HepG2 (cell line): ENCODE data around the gene IER2. TPM values are rescaled to one million over a fixed set of nuclear protein-coding genes. Genes with fewer than 3 reads are reported as not detected.

ENCODE experiments used
- BORCS8-MEF2B ChIP-seq: sonication (generic); formaldehyde crosslinking; IDR thresholded peaks from 2 replicates; pipeline ENCODE4 v1.8.0; 2022; ENCODE audit warnings: mild to moderate bottlenecking, missing genetic modification reagents
- ELF4 ChIP-seq: sonication (generic); formaldehyde crosslinking; IDR thresholded peaks from 2 replicates; pipeline ENCODE4 v1.5.0; 2020; ENCODE audit warnings: missing genetic modification reagents, mild to moderate bottlenecking, moderate library complexity, borderline replicate concordance
- FOXO4 ChIP-seq: sonication (generic); formaldehyde crosslinking; conservative IDR thresholded peaks from 2 replicates; pipeline ENCODE4 v1.8.1; 2023; ENCODE audit warnings: missing genetic modification reagents
- GABPB1 ChIP-seq: IDR thresholded peaks from 2 replicates; pipeline ENCODE4 v1.6.1; 2016; ENCODE audit warnings: mild to moderate bottlenecking, missing genetic modification reagents, moderate library complexity, missing compliant biosample characterization
- HDAC2 ChIP-seq: sonication (generic); formaldehyde crosslinking; IDR thresholded peaks from 2 replicates; pipeline ENCODE4 v1.4.0; 2020; ENCODE audit warnings: missing genetic modification reagents
- HNRNPL ChIP-seq: fragments of 200-400 bp; formaldehyde crosslinking; IDR thresholded peaks from 2 replicates; pipeline ENCODE4 v1.6.1; 2017; ENCODE audit warnings: mild to moderate bottlenecking, low read depth, low read length
- ONECUT2 ChIP-seq: sonication (generic); formaldehyde crosslinking; IDR thresholded peaks from 2 replicates; pipeline ENCODE4 v1.4.0; 2020; ENCODE audit warnings: missing genetic modification reagents
- SNAPC5 ChIP-seq: sonication (generic); formaldehyde crosslinking; IDR thresholded peaks from 2 replicates; pipeline ENCODE4 v1.8.1; 2023; ENCODE audit warnings: mild to moderate bottlenecking, missing genetic modification reagents, borderline replicate concordance
- SRY ChIP-seq: sonication (generic); formaldehyde crosslinking; IDR thresholded peaks from 2 replicates; pipeline ENCODE4 v1.8.0; 2022; ENCODE audit warnings: mild to moderate bottlenecking, missing genetic modification reagents
- ZKSCAN1 ChIP-seq: fragments of 150-350 bp; IDR thresholded peaks from 2 replicates; pipeline ENCODE4 v1.6.1; 2014; ENCODE audit warnings: low read length
- ZSCAN29 ChIP-seq: sonication (generic); formaldehyde crosslinking; conservative IDR thresholded peaks from 2 replicates; pipeline ENCODE4 v1.4.0; 2020; ENCODE audit warnings: mild to moderate bottlenecking, missing genetic modification reagents
- polyA plus RNA-seq, 8 experiments: library from polyadenylated mRNA; depleted of rRNA in 3 of 8; stranded (reverse) in 7 of 8; unstranded in 1 of 8; fragments of >200 nt; fragmentation: Illumina TruSeq in 4 of 8; extraction: Trizol in 4 of 8; gene quantifications; 2 replicates each; pipeline versions ENCODE4 v1.2.1 to v1.2.3, GENCODE V29; 2011 to 2016; ENCODE audit warnings: low read depth in 4 of 8, missing spikeins in 1 of 8, mixed read lengths in 1 of 8; ENCODE audit not compliant: insufficient read depth in 1 of 8
- total RNA-seq, 5 experiments: library from RNA; depleted of rRNA; stranded (reverse); fragments of >200 nt; fragmentation: Illumina TruSeq; extraction: Trizol; gene quantifications; 2 replicates each; pipeline ENCODE4 v1.2.3, GENCODE V29; 2016; ENCODE audit warnings: low read depth in 1 of 5
- TF ChIP-seq, protein P1 (sequence below): IDR thresholded peaks from 2 replicates; pipeline ENCODE4 v1.6.1; 2018; ENCODE audit warnings: missing genetic modification reagents
- TF ChIP-seq, protein P2 (sequence below): sonication (generic); formaldehyde crosslinking; IDR thresholded peaks from 2 replicates; pipeline ENCODE4 v1.9.0; 2022; ENCODE audit warnings: missing genetic modification reagents, mild to moderate bottlenecking, borderline replicate concordance
- TF ChIP-seq, protein P3 (sequence below): sonication (generic); formaldehyde crosslinking; conservative IDR thresholded peaks from 2 replicates; pipeline ENCODE4 v1.8.0; 2022; ENCODE audit warnings: mild to moderate bottlenecking, moderate library complexity, missing genetic modification reagents
- TF ChIP-seq, protein P4 (sequence below): sonication (generic); formaldehyde crosslinking; IDR thresholded peaks from 2 replicates; pipeline ENCODE4 v1.4.0; 2020; ENCODE audit warnings: missing genetic modification reagents

The IER2 gene
- total and polyA plus RNA-seq, 2 of the 13 experiments (the other 11 are each of a cell fraction or from before 2014, with no cell fraction given): 10.1 to 14.3 TPM

- TF ChIP-seq SRY (CRISPR knock-in tag) (no peak), BORCS8-MEF2B (peak; percentile 76; the same call in 1 of the 2 replicates), GABPB1 (CRISPR knock-in tag) (no peak), ELF4 (CRISPR knock-in tag) (no peak), ZSCAN29 (CRISPR knock-in tag) (no peak), FOXO4 (CRISPR knock-in tag) (0 out of 2 replicates have a peak, but pooled peaks have one; percentile 85), HDAC2 (peak; percentile 67; the same call in 1 of the 2 replicates), SNAPC5 (CRISPR knock-in tag) (no peak), HNRNPL (no peak), ONECUT2 (CRISPR knock-in tag) (peak; percentile 70; the same call in 1 of the 2 replicates), ZKSCAN1 (0 out of 2 replicates have a peak, but pooled peaks have one; percentile 8)
- TF ChIP-seq, protein P1, sequence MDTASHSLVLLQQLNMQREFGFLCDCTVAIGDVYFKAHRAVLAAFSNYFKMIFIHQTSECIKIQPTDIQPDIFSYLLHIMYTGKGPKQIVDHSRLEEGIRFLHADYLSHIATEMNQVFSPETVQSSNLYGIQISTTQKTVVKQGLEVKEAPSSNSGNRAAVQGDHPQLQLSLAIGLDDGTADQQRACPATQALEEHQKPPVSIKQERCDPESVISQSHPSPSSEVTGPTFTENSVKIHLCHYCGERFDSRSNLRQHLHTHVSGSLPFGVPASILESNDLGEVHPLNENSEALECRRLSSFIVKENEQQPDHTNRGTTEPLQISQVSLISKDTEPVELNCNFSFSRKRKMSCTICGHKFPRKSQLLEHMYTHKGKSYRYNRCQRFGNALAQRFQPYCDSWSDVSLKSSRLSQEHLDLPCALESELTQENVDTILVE (CRISPR knock-in tag): no peak
- TF ChIP-seq, protein P2, sequence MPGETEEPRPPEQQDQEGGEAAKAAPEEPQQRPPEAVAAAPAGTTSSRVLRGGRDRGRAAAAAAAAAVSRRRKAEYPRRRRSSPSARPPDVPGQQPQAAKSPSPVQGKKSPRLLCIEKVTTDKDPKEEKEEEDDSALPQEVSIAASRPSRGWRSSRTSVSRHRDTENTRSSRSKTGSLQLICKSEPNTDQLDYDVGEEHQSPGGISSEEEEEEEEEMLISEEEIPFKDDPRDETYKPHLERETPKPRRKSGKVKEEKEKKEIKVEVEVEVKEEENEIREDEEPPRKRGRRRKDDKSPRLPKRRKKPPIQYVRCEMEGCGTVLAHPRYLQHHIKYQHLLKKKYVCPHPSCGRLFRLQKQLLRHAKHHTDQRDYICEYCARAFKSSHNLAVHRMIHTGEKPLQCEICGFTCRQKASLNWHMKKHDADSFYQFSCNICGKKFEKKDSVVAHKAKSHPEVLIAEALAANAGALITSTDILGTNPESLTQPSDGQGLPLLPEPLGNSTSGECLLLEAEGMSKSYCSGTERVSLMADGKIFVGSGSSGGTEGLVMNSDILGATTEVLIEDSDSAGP (CRISPR knock-in tag): peak; percentile 57
- TF ChIP-seq, protein P3, sequence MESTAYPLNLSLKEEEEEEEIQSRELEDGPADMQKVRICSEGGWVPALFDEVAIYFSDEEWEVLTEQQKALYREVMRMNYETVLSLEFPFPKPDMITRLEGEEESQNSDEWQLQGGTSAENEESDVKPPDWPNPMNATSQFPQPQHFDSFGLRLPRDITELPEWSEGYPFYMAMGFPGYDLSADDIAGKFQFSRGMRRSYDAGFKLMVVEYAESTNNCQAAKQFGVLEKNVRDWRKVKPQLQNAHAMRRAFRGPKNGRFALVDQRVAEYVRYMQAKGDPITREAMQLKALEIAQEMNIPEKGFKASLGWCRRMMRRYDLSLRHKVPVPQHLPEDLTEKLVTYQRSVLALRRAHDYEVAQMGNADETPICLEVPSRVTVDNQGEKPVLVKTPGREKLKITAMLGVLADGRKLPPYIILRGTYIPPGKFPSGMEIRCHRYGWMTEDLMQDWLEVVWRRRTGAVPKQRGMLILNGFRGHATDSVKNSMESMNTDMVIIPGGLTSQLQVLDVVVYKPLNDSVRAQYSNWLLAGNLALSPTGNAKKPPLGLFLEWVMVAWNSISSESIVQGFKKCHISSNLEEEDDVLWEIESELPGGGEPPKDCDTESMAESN: 0 out of 2 replicates have a peak, but pooled peaks have one; percentile 46
- TF ChIP-seq, protein P4, sequence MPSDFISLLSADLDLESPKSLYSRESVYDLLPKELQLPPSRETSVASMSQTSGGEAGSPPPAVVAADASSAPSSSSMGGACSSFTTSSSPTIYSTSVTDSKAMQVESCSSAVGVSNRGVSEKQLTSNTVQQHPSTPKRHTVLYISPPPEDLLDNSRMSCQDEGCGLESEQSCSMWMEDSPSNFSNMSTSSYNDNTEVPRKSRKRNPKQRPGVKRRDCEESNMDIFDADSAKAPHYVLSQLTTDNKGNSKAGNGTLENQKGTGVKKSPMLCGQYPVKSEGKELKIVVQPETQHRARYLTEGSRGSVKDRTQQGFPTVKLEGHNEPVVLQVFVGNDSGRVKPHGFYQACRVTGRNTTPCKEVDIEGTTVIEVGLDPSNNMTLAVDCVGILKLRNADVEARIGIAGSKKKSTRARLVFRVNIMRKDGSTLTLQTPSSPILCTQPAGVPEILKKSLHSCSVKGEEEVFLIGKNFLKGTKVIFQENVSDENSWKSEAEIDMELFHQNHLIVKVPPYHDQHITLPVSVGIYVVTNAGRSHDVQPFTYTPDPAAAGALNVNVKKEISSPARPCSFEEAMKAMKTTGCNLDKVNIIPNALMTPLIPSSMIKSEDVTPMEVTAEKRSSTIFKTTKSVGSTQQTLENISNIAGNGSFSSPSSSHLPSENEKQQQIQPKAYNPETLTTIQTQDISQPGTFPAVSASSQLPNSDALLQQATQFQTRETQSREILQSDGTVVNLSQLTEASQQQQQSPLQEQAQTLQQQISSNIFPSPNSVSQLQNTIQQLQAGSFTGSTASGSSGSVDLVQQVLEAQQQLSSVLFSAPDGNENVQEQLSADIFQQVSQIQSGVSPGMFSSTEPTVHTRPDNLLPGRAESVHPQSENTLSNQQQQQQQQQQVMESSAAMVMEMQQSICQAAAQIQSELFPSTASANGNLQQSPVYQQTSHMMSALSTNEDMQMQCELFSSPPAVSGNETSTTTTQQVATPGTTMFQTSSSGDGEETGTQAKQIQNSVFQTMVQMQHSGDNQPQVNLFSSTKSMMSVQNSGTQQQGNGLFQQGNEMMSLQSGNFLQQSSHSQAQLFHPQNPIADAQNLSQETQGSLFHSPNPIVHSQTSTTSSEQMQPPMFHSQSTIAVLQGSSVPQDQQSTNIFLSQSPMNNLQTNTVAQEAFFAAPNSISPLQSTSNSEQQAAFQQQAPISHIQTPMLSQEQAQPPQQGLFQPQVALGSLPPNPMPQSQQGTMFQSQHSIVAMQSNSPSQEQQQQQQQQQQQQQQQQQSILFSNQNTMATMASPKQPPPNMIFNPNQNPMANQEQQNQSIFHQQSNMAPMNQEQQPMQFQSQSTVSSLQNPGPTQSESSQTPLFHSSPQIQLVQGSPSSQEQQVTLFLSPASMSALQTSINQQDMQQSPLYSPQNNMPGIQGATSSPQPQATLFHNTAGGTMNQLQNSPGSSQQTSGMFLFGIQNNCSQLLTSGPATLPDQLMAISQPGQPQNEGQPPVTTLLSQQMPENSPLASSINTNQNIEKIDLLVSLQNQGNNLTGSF: no peak
Measured at GRCh38 chr19:13128583-13128982, 21.6 kb upstream of the IER2 start (continued).
